IPS-18a (cell line): ENCODE measurements around the gene CCDC93.
"Not testable (repeated sequence)": the region's sequence is repeated elsewhere in the genome, so short reads cannot be mapped to it uniquely, and the experiment has no call there.

ENCODE experiments used
- H3K27ac ChIP-seq: one replicate; pipeline ENCODE4 v1.5.1; 2013; ENCODE audit warnings: low read length
- H3K27me3 ChIP-seq: one replicate; pipeline ENCODE4 v1.6.1; 2013; ENCODE audit warnings: mild to moderate bottlenecking, low read length; ENCODE audit not compliant: control insufficient read depth, insufficient read depth
- H3K36me3 ChIP-seq: one replicate; pipeline ENCODE4 v1.6.1; 2013; ENCODE audit warnings: low read depth, low read length; ENCODE audit not compliant: control insufficient read depth
- H3K4me1 ChIP-seq: one replicate; pipeline ENCODE4 v1.6.1; 2013; ENCODE audit warnings: low read depth, low read length; ENCODE audit not compliant: control insufficient read depth
- H3K4me3 ChIP-seq: one replicate; pipeline ENCODE4 v1.5.1; 2013; ENCODE audit warnings: low read length
- H3K9ac ChIP-seq: one replicate; pipeline ENCODE4 v1.6.1; 2013; ENCODE audit warnings: mild to moderate bottlenecking, low read length, moderate library complexity
- H3K9me3 ChIP-seq: one replicate; pipeline ENCODE4 v1.6.1; 2013; ENCODE audit warnings: low read depth, low read length; ENCODE audit not compliant: control insufficient read depth

The CCDC93 gene

DNA sequence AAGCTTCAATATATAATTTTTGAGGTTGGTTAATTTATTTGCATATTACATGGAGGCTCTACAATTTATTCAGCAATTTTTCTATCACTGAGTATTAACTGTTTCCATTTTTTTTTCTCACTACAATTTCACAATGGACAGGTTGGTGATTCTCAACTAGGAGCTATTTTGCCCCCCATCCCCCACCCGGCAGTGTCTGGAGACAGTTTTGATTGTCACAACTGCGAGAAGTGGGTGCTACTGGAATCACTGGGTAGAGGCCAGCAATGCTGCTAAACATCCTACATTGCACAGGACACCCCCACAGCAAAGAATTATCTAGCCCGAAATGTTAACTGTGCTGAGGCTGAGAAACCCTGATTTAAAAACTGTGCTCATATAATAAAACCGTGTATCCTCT is 82.6 kb downstream of the CCDC93 start:
- Histone ChIP-seq H3K36me3 (peaks cover 20% of the 10 kb centered on the region), H3K4me3 (no peak overlapping the region), H3K4me1 (no peaks in the 10 kb centered on the region), H3K9me3 (no peaks in the 10 kb centered on the region), H3K27me3 (no peaks in the 10 kb centered on the region), H3K9ac (no peak overlapping the region), H3K27ac (no peak overlapping the region)

DNA sequence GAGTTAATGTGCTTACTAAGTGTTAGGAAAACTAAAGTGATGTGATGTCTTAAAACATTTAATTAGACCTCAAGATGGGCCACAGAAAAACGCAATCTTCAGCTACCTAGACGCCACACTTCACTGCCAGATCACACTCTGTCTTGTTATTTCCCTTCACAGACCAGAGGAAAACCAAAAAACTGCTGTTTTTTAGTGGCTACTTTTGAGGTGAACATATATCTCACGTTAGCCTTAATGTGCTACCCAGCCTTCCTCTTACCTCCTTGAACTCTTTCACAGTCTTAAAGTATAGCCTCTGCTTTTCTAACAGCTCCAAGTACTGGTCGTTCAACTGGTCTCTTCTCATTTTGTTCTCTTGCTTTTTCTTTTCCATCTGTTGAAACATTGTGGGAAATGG is 83.1 kb downstream of the CCDC93 start:
- Histone ChIP-seq H3K27me3 (no peaks in the 10 kb centered on the region), H3K4me3 (no peak overlapping the region), H3K9me3 (no peaks in the 10 kb centered on the region), H3K27ac (no peak overlapping the region), H3K36me3 (peaks cover 20% of the 10 kb centered on the region), H3K9ac (no peak overlapping the region), H3K4me1 (no peaks in the 10 kb centered on the region)

DNA sequence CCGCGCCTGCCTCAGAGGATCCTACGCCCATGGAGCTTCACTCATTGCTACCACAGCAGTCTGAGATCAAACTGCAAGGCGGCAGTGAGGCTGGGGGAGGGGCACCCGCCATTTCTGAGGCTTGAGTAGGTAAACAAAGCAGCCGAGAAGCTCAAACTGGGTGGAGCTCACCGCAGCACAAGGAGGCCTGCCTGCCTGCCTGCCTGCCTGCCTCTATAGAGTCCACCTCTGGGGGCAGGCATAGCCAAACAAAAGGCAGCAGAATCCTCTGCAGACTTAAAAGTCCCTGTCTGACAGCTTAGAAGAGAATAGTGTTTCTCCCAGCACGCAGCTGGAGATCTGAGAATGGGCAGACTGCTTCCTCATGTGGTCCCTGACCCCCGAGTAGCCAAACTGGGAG is 90.4 kb downstream of the CCDC93 start:
- not testable (repeated sequence) for H3K27ac ChIP-seq, H3K9me3 ChIP-seq, H3K9ac ChIP-seq, H3K4me3 ChIP-seq, H3K27me3 ChIP-seq, H3K4me1 ChIP-seq
- peaks cover 24% of the 10 kb centered on the region for H3K36me3 ChIP-seq

DNA sequence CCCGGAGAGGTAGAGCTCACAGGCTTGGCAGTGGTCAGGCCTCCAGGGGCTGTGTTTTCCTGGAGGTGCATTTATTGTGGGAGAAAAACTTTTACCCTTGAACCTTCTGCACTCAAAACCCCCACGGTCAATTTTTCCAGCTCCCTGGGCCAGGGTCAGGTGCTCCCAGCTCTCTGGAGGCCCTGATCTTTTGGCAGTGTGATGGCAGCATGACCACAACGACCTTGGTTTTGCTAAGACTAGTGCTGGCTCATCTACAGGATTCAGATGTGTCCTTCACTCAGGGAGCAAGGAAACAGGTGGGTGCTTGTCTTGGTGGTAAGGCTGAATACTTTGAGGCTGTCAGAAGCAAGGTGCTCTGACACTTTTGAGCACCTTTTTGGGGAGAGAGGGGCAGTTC is 92.3 kb downstream of the CCDC93 start:
- no peak overlapping the region for H3K4me3 ChIP-seq
- no peaks in the 10 kb centered on the region for H3K4me1 ChIP-seq
- no peak overlapping the region for H3K9ac ChIP-seq
- no peaks in the 10 kb centered on the region for H3K27me3 ChIP-seq
- H3K36me3 ChIP-seq, result peaks cover 24% of the 10 kb centered on the region
- H3K27ac ChIP-seq, result no peak overlapping the region
- no peaks in the 10 kb centered on the region for H3K9me3 ChIP-seq

DNA sequence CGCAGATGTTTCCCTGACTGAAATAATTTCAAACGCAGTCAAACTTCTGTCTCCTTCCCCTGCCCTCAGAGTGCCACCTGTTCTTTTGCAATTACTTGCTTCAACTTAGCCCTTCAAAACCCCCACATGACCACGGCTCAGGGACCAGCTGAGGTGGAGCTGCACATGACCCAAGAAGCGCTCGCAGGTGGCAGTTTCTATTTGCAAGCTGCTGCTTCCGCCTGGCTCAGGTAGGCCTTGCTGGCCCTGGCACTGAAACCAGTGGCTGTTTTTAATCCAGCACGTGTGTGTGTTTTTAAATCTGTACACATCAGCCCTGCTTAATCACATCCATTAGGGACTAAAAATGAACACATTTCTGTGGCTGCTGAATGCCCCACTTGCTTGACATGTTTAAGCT is 95.3 kb downstream of the CCDC93 start:
- Histone ChIP-seq H3K9ac (no peak overlapping the region), H3K4me3 (no peak overlapping the region), H3K36me3 (peaks cover 24% of the 10 kb centered on the region), H3K4me1 (no peaks in the 10 kb centered on the region), H3K27me3 (no peaks in the 10 kb centered on the region), H3K27ac (no peak overlapping the region), H3K9me3 (no peaks in the 10 kb centered on the region)

DNA sequence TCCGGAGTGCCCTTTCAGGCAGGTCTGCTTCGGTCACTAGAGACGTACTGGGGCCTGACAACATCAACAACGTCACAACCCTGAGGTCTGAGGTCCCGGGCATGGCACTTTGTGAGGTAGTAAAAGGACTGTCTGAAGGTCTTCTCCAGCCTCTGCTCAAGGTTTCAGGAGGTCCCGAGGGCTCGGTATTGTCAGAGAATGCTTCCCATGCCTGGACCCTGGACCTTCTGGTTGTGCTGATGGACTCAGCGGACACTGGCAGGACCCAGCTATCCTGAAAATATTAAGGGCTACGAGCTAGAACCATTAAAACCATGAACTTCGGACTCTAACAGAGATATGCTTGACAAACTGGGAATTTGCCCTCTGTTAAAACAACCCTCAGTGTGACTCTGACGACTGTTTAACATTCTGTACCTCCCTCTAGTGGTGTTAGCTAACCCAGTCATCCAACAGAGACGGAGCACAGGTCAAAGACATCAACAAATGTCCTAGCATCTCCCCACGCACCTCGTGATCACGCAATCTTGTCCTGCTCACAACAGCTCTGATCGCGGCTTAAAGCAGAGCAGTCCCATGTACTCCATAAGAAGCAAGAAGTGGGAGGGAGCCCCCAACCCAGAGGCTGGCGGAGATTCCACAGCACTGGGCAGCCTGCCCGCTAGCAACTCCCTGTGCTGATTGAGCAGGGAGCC is 96.5 kb downstream of the CCDC93 start:
- Histone ChIP-seq H3K36me3 (peaks cover 22% of the 10 kb centered on the region), H3K9me3 (no peaks in the 10 kb centered on the region), H3K4me3 (no peak overlapping the region), H3K27ac (no peak overlapping the region), H3K4me1 (no peaks in the 10 kb centered on the region), H3K9ac (no peak overlapping the region), H3K27me3 (no peaks in the 10 kb centered on the region)

DNA sequence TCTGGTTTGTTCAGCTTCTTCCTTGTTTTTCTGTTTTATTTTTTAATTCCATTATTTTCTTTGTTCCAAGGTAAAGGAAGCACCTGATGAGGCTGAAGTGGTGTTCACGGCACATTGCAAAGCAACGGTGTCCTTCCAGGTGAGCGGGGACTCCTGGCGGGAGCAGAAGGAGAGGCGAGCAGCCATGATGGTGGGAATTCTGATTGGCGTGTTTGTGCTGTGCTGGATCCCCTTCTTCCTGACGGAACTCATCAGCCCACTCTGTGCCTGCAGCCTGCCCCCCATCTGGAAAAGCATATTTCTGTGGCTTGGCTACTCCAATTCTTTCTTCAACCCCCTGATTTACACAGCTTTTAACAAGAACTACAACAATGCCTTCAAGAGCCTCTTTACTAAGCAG is 110.9 kb downstream of the CCDC93 start:
- no peak overlapping the region for H3K9ac ChIP-seq
- no peaks in the 10 kb centered on the region for H3K27me3 ChIP-seq
- H3K4me1 ChIP-seq, result no peaks in the 10 kb centered on the region
- no peaks in the 10 kb centered on the region for H3K9me3 ChIP-seq
- no peak overlapping the region for H3K4me3 ChIP-seq
- no peak overlapping the region for H3K27ac ChIP-seq
- no peaks in the 10 kb centered on the region for H3K36me3 ChIP-seq

DNA sequence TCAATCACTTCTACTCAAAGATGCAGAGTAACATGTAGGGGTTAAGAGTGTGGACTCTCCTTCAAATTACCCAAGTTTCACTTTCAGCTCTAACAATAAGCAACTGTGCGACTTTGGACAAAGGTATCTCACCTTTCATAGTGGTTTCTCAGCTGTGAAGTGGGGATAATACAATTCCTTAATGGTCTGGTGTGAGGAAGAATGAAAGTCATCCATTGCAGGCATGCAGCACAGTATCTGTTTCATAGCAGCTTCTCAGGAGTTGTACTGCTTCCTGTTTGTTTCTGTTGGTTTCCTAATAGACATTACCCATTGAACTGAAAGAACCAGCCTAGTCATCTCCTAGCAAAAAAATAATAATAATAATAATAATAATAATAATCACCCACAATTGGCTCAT is 125.0 kb downstream of the CCDC93 start:
- Histone ChIP-seq H3K9me3 (no peaks in the 10 kb centered on the region), H3K4me3 (no peak overlapping the region), H3K27me3 (no peaks in the 10 kb centered on the region), H3K27ac (no peak overlapping the region), H3K9ac (no peak overlapping the region), H3K4me1 (no peaks in the 10 kb centered on the region), H3K36me3 (no peaks in the 10 kb centered on the region)

DNA sequence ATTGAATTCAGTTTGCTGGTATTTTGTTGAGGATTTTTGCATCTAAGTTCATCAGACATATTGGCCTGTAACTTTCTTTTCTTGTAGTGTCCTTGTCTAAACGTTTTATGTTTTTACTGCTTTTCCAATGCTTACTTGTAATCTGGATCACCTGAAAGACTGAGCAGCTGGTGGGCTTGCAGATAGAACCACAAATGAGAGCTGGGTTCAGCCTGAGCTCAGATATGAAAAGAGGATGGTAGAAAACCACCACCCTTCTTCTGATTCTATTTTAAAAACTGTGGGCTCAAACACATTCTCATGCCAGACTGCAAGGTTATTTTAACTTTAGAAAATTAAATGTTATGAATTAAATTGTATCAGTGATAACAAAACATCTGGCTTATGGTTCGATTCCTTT is 128.6 kb downstream of the CCDC93 start:
- Histone ChIP-seq H3K9me3 (no peaks in the 10 kb centered on the region), H3K4me3 (no peak overlapping the region), H3K27ac (no peak overlapping the region), H3K36me3 (no peaks in the 10 kb centered on the region), H3K9ac (no peak overlapping the region), H3K4me1 (no peaks in the 10 kb centered on the region), H3K27me3 (no peaks in the 10 kb centered on the region)

DNA sequence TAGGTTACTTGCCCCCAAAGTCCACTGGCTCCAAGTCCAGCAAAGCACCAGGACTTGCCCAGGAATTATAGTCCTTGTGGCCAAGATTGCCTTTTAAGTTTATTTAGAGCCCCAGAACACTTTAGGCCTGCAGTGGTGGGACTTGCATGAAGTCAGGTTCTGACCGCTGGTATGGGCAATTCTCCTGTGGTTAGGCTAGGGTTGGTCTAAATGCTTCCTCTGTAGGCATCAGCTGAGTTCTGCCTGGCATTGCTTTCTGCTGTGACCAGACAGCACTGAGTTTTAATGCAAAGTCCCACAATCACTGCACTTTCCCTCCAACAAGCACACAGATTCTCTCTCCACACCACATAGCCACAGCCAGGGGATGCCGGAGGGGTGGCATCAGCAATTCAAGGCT is 134.9 kb downstream of the CCDC93 start:
- Histone ChIP-seq H3K4me3 (no peak overlapping the region), H3K9me3 (no peaks in the 10 kb centered on the region), H3K9ac (no peak overlapping the region), H3K27me3 (no peaks in the 10 kb centered on the region), H3K36me3 (no peaks in the 10 kb centered on the region), H3K27ac (no peak overlapping the region), H3K4me1 (no peaks in the 10 kb centered on the region)

DNA sequence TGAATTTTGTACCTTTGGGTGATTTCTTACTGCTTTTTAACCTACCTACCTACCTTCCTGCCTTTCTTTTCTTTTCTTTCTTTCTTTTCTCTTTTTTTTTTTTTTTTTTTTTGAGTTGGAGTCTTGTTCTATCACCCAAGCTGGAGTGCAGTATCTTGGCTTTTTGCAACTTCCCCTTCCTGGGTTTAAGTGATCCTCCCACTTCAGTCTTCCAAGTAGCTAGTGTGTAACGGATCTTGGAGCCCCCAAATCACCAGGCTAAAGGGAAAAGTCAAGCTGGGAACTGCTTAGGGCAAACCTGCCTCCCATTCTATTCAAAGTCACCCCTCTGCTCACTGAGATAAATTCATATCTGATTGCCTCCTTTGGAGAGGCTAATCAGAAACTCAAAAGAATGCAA is 138.1 kb downstream of the CCDC93 start:
- no peaks in the 10 kb centered on the region for H3K9me3 ChIP-seq
- H3K4me1 ChIP-seq, result no peaks in the 10 kb centered on the region
- H3K36me3 ChIP-seq, result no peaks in the 10 kb centered on the region
- H3K27me3 ChIP-seq, result no peaks in the 10 kb centered on the region
- no peak overlapping the region for H3K4me3 ChIP-seq
- H3K9ac ChIP-seq, result no peak overlapping the region
- no peak overlapping the region for H3K27ac ChIP-seq
